SK-N-SH (cell line): ENCODE data around the gene MAST2. TPM values are rescaled to one million over a fixed set of nuclear protein-coding genes. Genes with fewer than 3 reads are reported as not detected.

ENCODE experiments used
- CTCF ChIA-PET: fragments of 300-600, 350-600 bp; formaldehyde crosslinking; extraction: SDS; loops from one replicate; lab custom pipeline; 2021; lab: Yijun Ruan, JAX
- POLR2A ChIA-PET: fragments of 350-600 bp; sonication (Branson Sonifier 250); formaldehyde crosslinking; extraction: SDS; loops from one replicate; lab custom pipeline; 2020; ENCODE audit warnings: antibody characterized with exemption, inconsistent platforms; lab: Yijun Ruan, JAX
- DNase-seq: peaks from one replicate; pipeline ENCODE4 v3.0.0; 2012
- H2AFZ ChIP-seq: fragments of 200-600 bp; sonication (generic); 2 replicates; pipeline ENCODE4 v1.8.1; 2016; ENCODE audit warnings: antibody characterized with exemption, mild to moderate bottlenecking, low read depth
- H3F3A ChIP-seq: fragments of 200-600 bp; sonication (generic); replicated peaks from 2 replicates; pipeline ENCODE3; 2016; ENCODE audit warnings: antibody characterized with exemption, mild to moderate bottlenecking; ENCODE audit not compliant: insufficient read depth
- H3K27ac ChIP-seq, 2 experiments: fragments of 200-500 bp in 1 of 2; fragments of 200-600 bp in 1 of 2; sonication (Bioruptor generic) in 1 of 2; sonication (generic), shearing (Covaris generic) in 1 of 2; 2 replicates each; pipeline versions ENCODE4 v1.5.1 to v1.6.1; 2014 to 2016; ENCODE audit warnings: low read depth in 2 of 2, inconsistent platforms in 1 of 2, low read length in 1 of 2, mild to moderate bottlenecking in 1 of 2, mixed read lengths in 1 of 2
- H3K27me3 ChIP-seq: fragments of 200-600 bp; sonication (generic), shearing (Covaris generic); 2 replicates; pipeline ENCODE4 v1.6.1; 2016; ENCODE audit warnings: mixed run types; ENCODE audit not compliant: insufficient read depth
- H3K36me3 ChIP-seq, 2 experiments: fragments of 200-500 bp in 1 of 2; fragments of 200-600 bp in 1 of 2; sonication (Bioruptor generic) in 1 of 2; sonication (generic) in 1 of 2; replicated peaks in 1 of 2; 2 replicates each; pipeline versions ENCODE3 to v1.5.1; 2014 to 2016; ENCODE audit warnings: low read length in 1 of 2, mild to moderate bottlenecking in 1 of 2; ENCODE audit not compliant: insufficient read depth in 2 of 2, control insufficient read depth in 1 of 2
- H3K4me1 ChIP-seq, 2 experiments: fragments of 200-500 bp in 1 of 2; fragments of 200-600 bp in 1 of 2; sonication (Bioruptor generic) in 1 of 2; sonication (generic), shearing (Covaris generic) in 1 of 2; 2 replicates each; pipeline versions ENCODE4 v1.5.1 to v1.6.1; 2014 to 2016; ENCODE audit warnings: low read depth in 1 of 2, low read length in 1 of 2, mixed run types in 1 of 2; ENCODE audit not compliant: insufficient read depth in 2 of 2, control insufficient read depth in 1 of 2
- H3K4me2 ChIP-seq: fragments of 200-600 bp; sonication (generic), shearing (Covaris generic); 2 replicates; pipeline ENCODE4 v1.6.1; 2017; ENCODE audit warnings: mixed run types
- H3K4me3 ChIP-seq, 2 experiments: fragments of 200-500 bp in 1 of 2; fragments of 200-600 bp in 1 of 2; sonication (Bioruptor generic) in 1 of 2; sonication (generic), shearing (Covaris generic) in 1 of 2; 2 replicates each; pipeline versions ENCODE4 v1.5.1 to v1.8.1; 2014 to 2016; ENCODE audit warnings: low read depth in 2 of 2, inconsistent platforms in 1 of 2, low read length in 1 of 2, mild to moderate bottlenecking in 1 of 2, mixed read lengths in 1 of 2, moderate library complexity in 1 of 2
- H3K79me2 ChIP-seq: fragments of 200-600 bp; sonication (generic); 2 replicates; pipeline ENCODE4 v1.8.1; 2017; ENCODE audit warnings: mild to moderate bottlenecking; ENCODE audit not compliant: insufficient read depth
- H3K9ac ChIP-seq: fragments of 200-600 bp; sonication (generic); 2 replicates; pipeline ENCODE4 v1.6.1; 2017; ENCODE audit warnings: mixed run types
- H3K9me2 ChIP-seq: fragments of 200-600 bp; sonication (generic); 2 replicates; pipeline ENCODE4 v1.6.1; 2017; ENCODE audit warnings: mixed run types
- H3K9me3 ChIP-seq: fragments of 200-600 bp; sonication (generic); 2 replicates; pipeline ENCODE4 v1.6.1; 2017; ENCODE audit warnings: mixed run types, mild to moderate bottlenecking, moderate library complexity
- H4K20me1 ChIP-seq: fragments of 200-600 bp; sonication (generic); 2 replicates; pipeline ENCODE4 v1.6.1; 2017; ENCODE audit warnings: mild to moderate bottlenecking, mixed run types; ENCODE audit not compliant: insufficient read depth
- CTCF ChIP-seq: fragments of 200-600 bp; sonication (generic); IDR thresholded peaks from 2 replicates; pipeline ENCODE4 v1.6.1; 2017; ENCODE audit warnings: antibody characterized with exemption, mild to moderate bottlenecking, moderate library complexity
- ELF1 ChIP-seq: IDR thresholded peaks from 2 replicates; pipeline ENCODE4 v1.4.0; 2012
- FOSL2 ChIP-seq: IDR thresholded peaks from 2 replicates; pipeline ENCODE4 v1.4.0; 2012; ENCODE audit warnings: low read depth, mild to moderate bottlenecking, moderate library complexity, borderline replicate concordance
- FOXM1 ChIP-seq: IDR thresholded peaks from 2 replicates; pipeline ENCODE4 v1.4.0; 2012; ENCODE audit warnings: low read depth, mild to moderate bottlenecking
- IRF3 ChIP-seq: fragments of 150-350 bp; IDR thresholded peaks from 2 replicates; pipeline ENCODE4 v1.6.1; 2016; ENCODE audit warnings: mild to moderate bottlenecking, low read depth, low read length
- NRF1 ChIP-seq: IDR thresholded peaks from 2 replicates; pipeline ENCODE4 v1.6.1; 2012; ENCODE audit warnings: low read depth, mild to moderate bottlenecking, low read length
- PBX3 ChIP-seq: IDR thresholded peaks from 2 replicates; pipeline ENCODE4; 2012
- RXRA ChIP-seq: IDR thresholded peaks from 2 replicates; pipeline ENCODE4 v1.4.0; 2012; ENCODE audit warnings: low read depth, mild to moderate bottlenecking, borderline replicate concordance
- SIN3A ChIP-seq: IDR thresholded peaks from 2 replicates; pipeline ENCODE4 v1.6.1; 2012; ENCODE audit warnings: low read depth, mild to moderate bottlenecking, low read length, moderate library complexity, borderline replicate concordance
- TAF1 ChIP-seq: IDR thresholded peaks from 2 replicates; pipeline ENCODE4 v1.6.1; 2012; ENCODE audit warnings: low read depth, mild to moderate bottlenecking, low read length, moderate library complexity, borderline replicate concordance
- TCF12 ChIP-seq: IDR thresholded peaks from 2 replicates; pipeline ENCODE4 v1.4.0; 2012
- TEAD4 ChIP-seq: IDR thresholded peaks from 2 replicates; pipeline ENCODE4 v1.4.0; 2012; ENCODE audit warnings: mild to moderate bottlenecking, borderline replicate concordance; ENCODE audit not compliant: insufficient read depth
- USF1 ChIP-seq: IDR thresholded peaks from 2 replicates; pipeline ENCODE4 v1.4.0; 2012; ENCODE audit warnings: low read depth, borderline replicate concordance
- USF2 ChIP-seq: fragments of 150-350 bp; IDR thresholded peaks from 2 replicates; pipeline ENCODE4 v1.6.1; 2017; ENCODE audit warnings: antibody characterized with exemption, low read length, low read depth, borderline replicate concordance
- WGBS: methylation state at CpG from one replicate; pipeline ENCODE4 v1.1.6; 2017; ENCODE audit warnings: low lambda C conversion rate; 5-methylcytosine and 5-hydroxymethylcytosine counted together
- polyA plus RNA-seq, 3 experiments: library from polyadenylated mRNA; depleted of rRNA; stranded (reverse); fragments of >200 nt; gene quantifications; 2 replicates each; pipeline ENCODE4 v1.2.3, GENCODE V29; 2012

The MAST2 gene
- polyA plus RNA-seq, 1 of the 3 experiments (the other 2 are of a cell fraction), result 53.4 TPM

GRCh38 chr1:45908611-45909140, 105.3 kb downstream of the MAST2 start:
- no peaks in the 10 kb centered on the region for H3K36me3 ChIP-seq
- no peaks in the 10 kb centered on the region for H4K20me1 ChIP-seq
- TF ChIP-seq SIN3A (no peak), ELF1 (no peak), USF1 (no peak), FOSL2 (no peak), IRF3 (no peak), CTCF (no peak), PBX3 (no peak), RXRA (no peak), TCF12 (no peak), USF2 (no peak), TAF1 (no peak), NRF1 (no peak), FOXM1 (no peak), TEAD4 (no peak)
- TF ChIP-seq, all 33 proteins: peak for 0
- Histone ChIP-seq H3K4me3 (no peak overlapping the region), H3K9ac (no peak overlapping the region), H3K4me1 (peaks cover 10% of the 10 kb centered on the region in 2 experiments; a peak in 3 of 4 replicates), H3F3A (no peaks in the 10 kb centered on the region), H3K79me2 (peaks cover 22% of the 10 kb centered on the region), H3K27me3 (no peaks in the 10 kb centered on the region), H3K9me2 (no peaks in the 10 kb centered on the region), H3K27ac (no peak overlapping the region), H3K9me3 (no peaks in the 10 kb centered on the region), H2AFZ (no peak overlapping the region), H3K4me2 (no peak overlapping the region)
- DNase-seq, result no peak
- ChIA-PET POLR2A (no interaction called here), CTCF (no interaction called here)
- WGBS, result 89% methylated on average over 3 of the region's 3 CpGs
